ENCODE measurements around the gene LYPD3.

The LYPD3 gene

DNA sequence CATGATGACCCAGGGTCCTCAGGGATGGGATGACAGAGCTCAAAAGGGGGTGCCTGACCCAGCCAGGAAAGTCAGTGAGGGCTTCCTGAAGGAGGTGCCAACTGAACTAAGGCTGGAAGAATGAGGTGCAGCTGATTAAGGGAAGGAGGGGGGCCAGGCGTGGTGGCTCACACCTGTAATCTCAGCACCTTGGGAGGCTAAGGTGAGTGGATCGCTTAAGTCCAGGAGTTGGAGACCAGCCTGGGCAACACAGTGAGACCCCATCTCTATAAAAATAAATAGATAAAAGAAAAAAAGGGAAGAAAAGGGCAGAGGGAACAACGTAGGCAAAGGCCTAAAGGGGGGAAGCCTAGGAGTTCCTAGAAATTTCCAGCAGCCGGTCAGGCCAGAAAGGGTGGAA, 9.1 kb upstream of the LYPD3 start:
- no peak for DNase-seq (ENCODE audit: low spot score)
- TF ChIP-seq, protein P1, sequence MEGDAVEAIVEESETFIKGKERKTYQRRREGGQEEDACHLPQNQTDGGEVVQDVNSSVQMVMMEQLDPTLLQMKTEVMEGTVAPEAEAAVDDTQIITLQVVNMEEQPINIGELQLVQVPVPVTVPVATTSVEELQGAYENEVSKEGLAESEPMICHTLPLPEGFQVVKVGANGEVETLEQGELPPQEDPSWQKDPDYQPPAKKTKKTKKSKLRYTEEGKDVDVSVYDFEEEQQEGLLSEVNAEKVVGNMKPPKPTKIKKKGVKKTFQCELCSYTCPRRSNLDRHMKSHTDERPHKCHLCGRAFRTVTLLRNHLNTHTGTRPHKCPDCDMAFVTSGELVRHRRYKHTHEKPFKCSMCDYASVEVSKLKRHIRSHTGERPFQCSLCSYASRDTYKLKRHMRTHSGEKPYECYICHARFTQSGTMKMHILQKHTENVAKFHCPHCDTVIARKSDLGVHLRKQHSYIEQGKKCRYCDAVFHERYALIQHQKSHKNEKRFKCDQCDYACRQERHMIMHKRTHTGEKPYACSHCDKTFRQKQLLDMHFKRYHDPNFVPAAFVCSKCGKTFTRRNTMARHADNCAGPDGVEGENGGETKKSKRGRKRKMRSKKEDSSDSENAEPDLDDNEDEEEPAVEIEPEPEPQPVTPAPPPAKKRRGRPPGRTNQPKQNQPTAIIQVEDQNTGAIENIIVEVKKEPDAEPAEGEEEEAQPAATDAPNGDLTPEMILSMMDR (conservative IDR thresholded peaks at IDR 0.05; ENCODE audit: low read depth), result no peak
- ChIA-PET POLR2A (ENCODE audit: low non-redundant PET) (interaction anchor here (0.7 kb wide), 1 partner anchor 29 kb away, joined by 3 read pairs; no protein-coding TSS in a partner anchor), CTCF (interaction anchor here (0.7 kb wide), 1 partner anchor 1571 kb away, joined by 4 read pairs; no protein-coding TSS in a partner anchor)
- peak overlapping the region; percentile 74 for H3K27ac ChIP-seq

DNA sequence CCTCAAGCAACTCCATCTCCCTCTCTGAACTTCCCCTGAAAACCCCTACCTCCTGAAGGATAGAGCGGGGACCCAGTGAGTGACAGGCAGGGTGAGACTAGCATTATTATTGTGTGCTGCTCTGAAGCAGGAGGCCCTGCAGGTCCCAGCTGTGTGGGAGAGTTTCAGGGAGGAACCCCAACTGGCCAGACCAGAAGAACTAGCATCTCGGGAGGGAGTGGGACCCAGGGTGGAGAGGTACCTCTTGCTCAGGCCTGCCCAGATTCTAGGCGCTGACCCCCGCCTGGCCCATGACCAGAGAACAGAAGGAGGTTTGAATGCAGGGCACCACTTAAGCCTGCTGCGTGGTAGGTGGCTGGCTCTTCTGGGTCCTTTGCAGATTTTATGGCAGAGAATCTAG, 5.7 kb upstream of the LYPD3 start:
- no peak for DNase-seq (ENCODE audit: low spot score)
- TF ChIP-seq, protein P1 (conservative IDR thresholded peaks at IDR 0.05; ENCODE audit: low read depth), result no peak
- ChIA-PET CTCF (no interaction called here), POLR2A (ENCODE audit: low non-redundant PET) (no interaction called here)
- no peak overlapping the region; the same call in 1 of the 2 replicates for H3K27ac ChIP-seq

DNA sequence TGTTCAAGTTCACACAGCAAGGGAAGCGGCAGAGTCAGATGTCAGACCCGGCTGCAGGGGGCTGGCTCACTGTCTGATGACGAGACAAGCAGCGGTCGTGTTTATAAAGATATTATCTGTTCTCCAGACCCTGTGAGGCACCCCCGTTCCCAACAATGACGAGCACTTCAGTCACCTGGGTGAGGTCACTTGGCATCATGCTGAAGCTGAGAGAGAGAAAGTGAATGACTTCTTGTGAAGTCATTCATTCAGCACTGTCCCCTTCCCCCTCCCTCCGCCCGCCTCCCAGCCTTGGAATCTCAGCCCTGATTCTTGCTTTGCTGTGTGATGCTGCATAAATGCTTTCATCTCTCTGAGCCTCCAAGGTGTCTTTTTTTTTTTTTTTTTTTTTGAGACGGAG, 4.9 kb upstream of the LYPD3 start:
- H3K27ac ChIP-seq, result no peak overlapping the region
- ChIA-PET CTCF (no interaction called here), POLR2A (ENCODE audit: low non-redundant PET) (no interaction called here)
- TF ChIP-seq, protein P1 (conservative IDR thresholded peaks at IDR 0.05; ENCODE audit: low read depth), result no peak
- no peak for DNase-seq (ENCODE audit: low spot score)

DNA sequence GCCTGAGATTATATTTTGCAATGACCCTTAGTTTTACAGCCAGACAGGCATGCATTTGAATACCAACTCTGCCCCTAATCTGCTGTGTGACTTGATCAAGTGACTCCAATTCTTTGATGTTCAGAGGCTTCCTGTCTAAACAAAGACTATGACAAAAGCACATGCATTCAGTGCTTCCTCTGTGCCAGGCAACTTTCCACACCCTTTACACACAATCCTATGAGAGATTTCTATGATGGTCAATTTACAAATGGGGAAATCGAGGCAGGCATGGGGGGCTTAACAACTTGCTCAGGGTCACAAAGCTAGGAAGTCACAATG, 3.7 kb upstream of the LYPD3 start:
- ChIA-PET CTCF (no interaction called here), POLR2A (ENCODE audit: low non-redundant PET) (no interaction called here)
- H3K27ac ChIP-seq, result no peak overlapping the region
- TF ChIP-seq, protein P1 (conservative IDR thresholded peaks at IDR 0.05; ENCODE audit: low read depth), result no peak
- no peak for DNase-seq (ENCODE audit: low spot score)

DNA sequence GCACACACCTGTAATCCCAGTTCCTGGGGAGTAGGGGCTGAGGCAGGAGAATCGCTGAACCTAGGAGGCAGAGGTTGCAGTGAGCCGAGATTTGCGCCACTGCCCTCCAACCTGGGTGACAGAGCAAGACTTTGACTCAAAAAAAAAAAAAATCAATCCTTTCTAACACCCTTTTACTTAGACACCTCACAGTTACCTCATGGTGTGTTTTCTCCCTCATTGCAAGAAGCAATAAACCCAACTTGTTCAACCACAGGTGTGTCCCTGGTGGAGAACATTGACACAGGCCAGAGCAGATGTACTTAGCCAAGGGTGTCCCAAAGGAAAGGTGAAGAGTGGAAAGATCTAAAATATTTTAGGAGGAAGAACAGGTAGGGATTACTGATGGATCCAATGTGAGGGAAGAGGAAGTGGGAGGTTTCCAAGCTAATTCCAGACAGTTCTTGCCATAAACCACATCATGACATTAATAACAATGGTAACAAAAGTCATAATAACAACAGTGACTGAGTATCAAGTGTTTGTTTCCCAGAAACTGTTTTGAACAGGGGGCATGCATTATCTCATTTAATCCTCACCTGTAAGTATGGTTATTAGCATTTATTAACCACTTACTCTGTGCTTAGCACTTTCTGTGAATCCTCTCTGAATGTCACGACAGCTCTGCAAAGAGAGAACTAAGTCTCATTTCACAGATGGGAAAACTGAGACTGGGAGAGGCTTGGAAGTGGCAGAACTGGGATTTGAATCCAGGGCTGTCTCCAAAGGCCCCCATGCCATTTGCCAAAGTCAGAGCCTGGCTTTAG, 3.1 kb upstream of the LYPD3 start:
- peak overlapping the region; percentile 79 for H3K27ac ChIP-seq
- CTCF ChIA-PET, result interaction anchor here (0.8 kb wide), 1 partner anchor 126 kb away, joined by 3 read pairs; no protein-coding TSS in a partner anchor
- TF ChIP-seq, protein P1 (conservative IDR thresholded peaks at IDR 0.05; ENCODE audit: low read depth), result no peak
- no peak for DNase-seq (ENCODE audit: low spot score)
- POLR2A ChIA-PET (ENCODE audit: low non-redundant PET), result no interaction called here

DNA sequence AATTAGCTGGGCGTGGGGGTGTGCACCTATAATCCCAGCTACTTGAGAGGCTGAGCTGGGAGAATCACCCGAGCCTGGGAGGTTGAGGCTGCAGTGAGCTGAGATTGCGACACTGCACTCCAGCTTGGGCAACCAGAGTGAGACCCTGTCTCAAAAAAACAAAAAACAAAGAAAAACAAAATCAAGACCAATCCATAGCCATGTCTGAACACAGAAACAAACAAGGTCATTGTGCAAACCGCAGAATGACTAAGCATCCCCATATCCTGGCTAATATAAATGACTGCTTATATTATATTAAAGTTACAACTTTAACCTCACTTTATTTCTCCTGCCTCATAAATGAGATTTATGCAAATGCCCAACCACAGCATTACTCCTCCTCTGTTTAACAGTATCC, 2.3 kb upstream of the LYPD3 start:
- CTCF ChIA-PET, result no interaction called here
- POLR2A ChIA-PET (ENCODE audit: low non-redundant PET), result no interaction called here
- peak; percentile 36 for DNase-seq (ENCODE audit: low spot score)
- TF ChIP-seq, protein P1 (conservative IDR thresholded peaks at IDR 0.05; ENCODE audit: low read depth), result no peak
- H3K27ac ChIP-seq, result peak overlapping the region; percentile 79

All from RWPE1 (cell line).